Mesenteric fat pad (tissue), 1 donor: ENCODE measurements around the gene C2orf49. TPM values are rescaled to one million over a fixed set of nuclear protein-coding genes. Genes with fewer than 3 reads are reported as not detected.
"Not testable (repeated sequence)": the region's sequence is repeated elsewhere in the genome, so short reads cannot be mapped to it uniquely, and the experiment has no call there.

Experiments used
- DNase-seq: peaks from one replicate; pipeline ENCODE4 v3.0.0-alpha.2; 2020; ENCODE audit warnings: low spot score
- total RNA-seq: library from RNA; stranded (reverse); fragmentation: NEBNext Ultra II Directional; extraction: Animal tissue kit (Norgen Biotek cat#: 25700); gene quantifications from one replicate; pipeline ENCODE4 v1.2.1, GENCODE V29; 2021
- donor health status: DM: yes; HTN: yes; CAD: no.

Gene C2orf49
- total RNA-seq, 1 donor from 2014 or later = 12.8 TPM

DNA sequence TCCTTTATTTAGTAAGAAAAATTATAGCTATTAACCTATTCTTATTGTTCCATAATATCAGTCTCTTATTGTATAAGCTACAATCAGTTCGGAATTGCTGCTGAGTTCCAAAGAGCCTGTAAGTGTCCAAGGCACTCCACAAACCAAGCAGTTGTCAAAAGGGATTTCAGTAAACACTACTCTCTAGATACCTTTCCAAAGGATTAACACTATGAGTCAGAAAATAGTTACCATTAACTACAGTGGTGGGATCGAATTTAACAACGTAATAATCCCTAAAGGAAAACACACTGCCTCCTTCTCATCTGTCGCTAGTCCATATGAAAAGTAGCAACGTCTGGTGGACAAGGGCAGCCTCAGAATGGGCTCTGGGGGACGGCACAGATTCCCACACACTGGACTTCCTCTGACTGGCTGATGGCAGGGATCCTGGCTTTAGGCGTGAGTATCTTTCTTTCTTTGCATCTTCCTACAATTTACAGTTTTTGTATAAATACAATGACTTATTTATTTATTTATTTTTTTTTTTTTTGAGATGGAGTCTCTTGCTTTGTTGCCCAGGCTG is 16.6 kb upstream of the C2orf49 start:
- no peak for DNase-seq

- no peak for DNase-seq
Observed at GRCh38 chr2:105321875-105322646, 15.3 kb upstream of the C2orf49 start.

- no peak for DNase-seq
Observed at GRCh38 chr2:105323111-105323510, 14.2 kb upstream of the C2orf49 start.

DNA sequence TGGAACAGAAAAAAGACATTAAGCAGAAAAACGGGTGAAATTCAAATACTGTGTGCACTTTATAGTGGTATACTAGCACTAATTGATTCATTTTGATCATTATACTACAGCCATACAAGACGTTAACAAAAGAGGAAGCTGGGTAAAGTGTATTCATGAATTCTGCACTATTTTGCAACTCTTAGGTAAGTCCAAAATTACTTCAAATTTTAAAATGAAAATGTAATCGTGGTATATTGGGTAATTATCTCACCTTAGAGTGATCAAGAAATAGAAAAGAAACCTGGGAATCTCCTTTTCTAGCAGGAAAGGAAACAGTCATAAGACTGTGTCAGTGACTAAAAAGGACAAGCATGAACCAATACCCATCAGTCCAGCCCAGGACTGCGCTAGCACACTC is 13.2 kb upstream of the C2orf49 start:
- no peak for DNase-seq

DNA sequence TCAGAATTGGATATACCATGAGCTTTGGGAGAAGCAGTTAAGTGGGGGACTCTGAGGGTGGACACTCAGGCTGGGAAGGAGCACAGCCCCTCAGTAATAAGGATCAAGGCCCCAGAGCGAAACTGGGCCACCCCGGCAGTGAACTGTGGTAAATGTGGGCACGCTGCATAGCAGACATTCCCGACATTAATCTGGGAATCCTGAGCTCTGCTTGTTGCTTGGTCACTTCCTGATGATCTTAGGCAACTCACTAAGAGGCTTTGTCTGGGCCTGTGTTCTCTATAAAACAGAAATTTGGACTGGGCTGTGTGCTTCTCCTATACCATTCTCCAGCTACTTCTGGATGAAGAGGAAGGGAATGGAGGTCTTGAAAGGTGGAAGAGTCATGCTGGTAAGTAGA is 12.6 kb upstream of the C2orf49 start:
- DNase-seq = no peak

DNA sequence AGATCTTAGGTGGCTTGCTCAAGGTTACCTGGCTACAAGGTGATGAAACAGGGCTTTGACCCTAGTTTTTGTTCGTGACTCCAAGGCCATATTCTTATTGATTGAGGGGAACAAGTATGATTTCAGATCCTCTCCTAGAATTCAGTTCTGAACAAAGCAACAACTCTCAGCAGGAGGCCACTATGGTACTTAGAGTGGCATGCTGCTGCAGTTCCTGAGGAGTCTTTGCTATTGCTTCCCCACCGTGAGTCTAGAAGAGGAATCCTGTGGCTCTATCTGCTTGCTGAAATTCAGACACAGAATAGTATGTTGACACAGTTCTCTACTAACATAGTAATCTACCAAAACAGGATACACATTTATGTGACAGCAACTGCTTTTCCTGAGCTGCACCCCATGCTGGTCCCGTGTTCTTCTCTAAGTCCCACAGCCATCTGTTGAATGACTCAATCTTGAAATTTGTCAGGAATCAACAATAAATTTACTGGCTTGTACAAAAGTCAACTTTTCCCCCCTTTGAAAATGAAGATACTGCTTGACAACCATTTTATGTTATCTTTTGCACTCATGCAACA is 11.9 kb upstream of the C2orf49 start:
- DNase-seq = no peak

- DNase-seq = not testable (repeated sequence)
Observed at GRCh38 chr2:105327271-105327670, 10.1 kb upstream of the C2orf49 start.

GRCh38 chr2:105327690-105328089 is 9.7 kb upstream of the C2orf49 start:
- no peak for DNase-seq

DNA sequence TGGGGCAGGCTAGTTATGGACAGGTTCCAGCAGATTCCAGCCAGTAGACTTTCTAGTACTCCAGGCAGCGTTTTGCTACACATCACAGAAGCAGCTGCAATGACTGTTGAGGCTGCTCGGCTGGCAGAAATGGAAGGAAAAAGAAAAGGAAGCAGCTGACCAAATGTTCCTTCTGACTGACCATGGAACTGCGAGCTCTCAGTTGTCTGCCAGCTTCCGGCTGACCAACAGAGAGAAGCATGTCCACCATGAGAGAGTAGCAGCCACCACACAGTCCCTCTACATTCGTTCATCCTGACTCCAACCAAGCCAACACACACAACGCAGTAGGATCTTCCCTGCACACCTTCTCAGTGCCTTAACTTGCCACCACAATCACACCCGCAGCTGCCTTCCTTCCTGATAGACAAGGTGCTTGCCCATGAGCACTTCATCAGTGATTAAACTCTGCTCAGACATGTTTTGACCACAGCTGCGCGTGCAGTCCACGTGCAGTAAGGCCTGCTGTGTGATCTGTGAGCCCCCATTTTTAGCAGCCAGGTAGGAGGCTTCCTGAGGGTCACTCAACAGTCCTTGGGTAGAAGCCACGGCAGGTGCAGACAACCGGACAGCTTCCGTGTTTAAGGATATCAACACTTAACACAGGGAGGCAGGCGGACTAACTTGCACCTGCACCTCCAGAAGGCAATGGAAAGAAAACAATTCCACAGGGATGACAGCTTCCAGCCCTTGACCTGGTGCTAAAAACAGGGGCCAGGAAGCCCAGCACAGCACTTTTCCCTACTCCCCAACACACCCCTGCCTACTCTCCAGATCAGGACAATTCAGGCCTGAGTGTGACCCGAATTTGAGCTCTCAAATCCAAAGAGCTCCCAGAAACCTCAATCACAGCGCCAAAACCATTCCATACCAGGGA is 8.8 kb upstream of the C2orf49 start:
- DNase-seq = no peak

DNA sequence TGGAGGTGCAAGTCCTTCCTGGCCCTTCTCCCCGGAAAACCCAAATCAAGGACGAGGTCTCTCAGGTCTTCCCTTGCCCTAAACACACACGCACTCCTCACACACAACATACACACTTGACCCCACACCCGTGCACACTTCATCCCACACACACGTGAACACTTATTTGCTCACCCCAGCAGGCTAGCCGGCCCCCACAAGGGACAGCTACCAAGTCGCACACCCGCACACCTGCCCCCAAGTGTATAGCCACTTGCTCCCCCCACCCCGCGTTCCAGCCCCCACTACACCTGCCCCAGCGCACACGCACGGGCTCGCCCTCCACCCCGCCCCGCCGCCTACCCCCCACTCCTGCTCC is 8.2 kb upstream of the C2orf49 start:
- DNase-seq = no peak

GRCh38 chr2:105329561-105330495 is 7.5 kb upstream of the C2orf49 start, which contains the start of gene TGFBRAP1:
Gene TGFBRAP1, minus strand, starts transcription at chr2:105329735. Its CDS starts 21,434 bp downstream, at chr2:105308301.
- no peak for DNase-seq

DNA sequence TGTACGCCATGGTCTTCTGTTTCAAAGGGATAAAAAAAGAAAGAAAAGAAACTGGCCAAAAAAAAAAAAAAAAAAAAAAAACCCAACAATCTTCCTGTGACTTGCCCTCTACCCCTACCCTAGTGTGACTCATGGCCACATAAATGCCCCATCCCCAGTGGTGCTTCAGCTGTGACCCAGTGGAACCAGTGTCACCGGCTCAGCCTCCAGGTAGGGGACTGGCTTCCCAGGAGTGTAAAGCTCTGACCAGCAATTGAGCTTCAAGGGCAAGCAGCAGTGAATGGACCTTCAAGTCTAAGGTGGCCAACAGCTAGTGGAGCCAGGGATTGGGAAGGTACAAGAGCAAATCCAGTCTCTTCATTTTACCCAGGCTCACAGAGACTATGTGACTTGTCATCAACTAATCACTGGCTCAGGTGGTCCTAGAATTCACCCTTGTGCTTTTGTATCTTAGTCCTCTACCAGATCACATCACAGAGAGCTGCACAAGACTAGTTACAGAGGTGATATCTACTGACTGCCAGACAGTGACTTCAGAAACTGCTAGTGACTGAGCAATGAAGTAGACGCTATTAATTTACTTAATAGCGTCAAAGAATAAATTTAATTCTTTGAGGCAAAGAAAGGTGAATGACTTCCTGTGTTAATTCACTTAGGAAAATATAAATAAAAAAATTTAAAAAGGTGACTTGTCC is 6.5 kb upstream of the C2orf49 start:
- no peak for DNase-seq

- DNase-seq = no peak
Observed at GRCh38 chr2:105334211-105334610, 3.1 kb upstream of the C2orf49 start.

DNA sequence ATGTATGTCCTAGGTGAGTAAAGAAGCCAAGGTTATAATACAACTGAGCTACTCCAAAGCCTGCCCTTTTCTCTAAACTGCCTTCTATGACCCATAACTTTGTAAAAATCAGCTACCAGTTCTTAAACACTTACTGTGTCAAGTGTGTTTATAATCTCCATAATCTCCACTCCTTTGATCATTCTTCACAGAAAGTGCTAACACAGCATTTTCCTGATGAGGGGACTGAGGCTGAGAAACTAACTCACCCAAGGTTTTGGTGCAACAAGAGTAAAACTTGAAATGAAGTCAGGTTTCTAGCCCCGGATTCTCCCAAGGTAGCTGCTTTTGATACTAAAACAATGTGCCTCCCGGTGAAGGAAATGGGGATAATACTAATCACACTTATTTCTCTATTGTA is 1.9 kb upstream of the C2orf49 start:
- no peak for DNase-seq

DNA sequence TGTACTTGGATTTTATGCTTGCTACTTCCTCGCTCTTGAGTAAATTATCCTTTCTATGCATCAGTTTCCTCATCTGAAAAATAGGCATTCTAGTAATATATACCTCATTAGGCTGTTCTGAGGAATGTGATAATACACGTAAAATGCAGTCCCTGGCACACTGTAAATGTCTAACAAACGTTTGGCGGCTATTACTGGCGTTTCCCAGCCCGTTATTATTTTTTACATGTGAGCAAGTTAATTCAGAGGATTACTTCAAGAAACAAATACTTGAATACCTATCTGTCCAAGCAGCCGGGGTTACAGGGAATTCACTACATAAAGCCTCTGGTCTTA is 586 bp upstream of the C2orf49 start:
- DNase-seq = no peak

DNA sequence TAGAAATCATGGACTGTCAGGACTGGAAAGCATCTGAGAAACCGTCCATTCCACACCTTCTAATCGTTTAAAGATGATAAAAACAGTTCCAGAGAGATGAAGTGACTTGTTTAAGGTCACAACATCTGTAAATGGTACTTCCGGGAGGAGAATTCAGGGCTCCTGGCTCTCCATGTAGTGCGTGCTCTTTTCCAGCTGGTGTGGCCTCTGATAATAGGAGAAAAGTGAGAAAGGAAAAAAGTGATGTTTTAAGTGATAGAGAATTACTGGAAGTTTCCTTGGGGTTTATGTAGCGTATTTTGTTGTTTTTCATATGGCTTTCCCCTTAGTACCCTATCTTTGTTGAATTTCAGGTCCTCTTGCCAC is 663 bp downstream of the C2orf49 start:
- no peak for DNase-seq

- no peak for DNase-seq
Observed at GRCh38 chr2:105339414-105339813, 2.1 kb downstream of the C2orf49 start.

DNA sequence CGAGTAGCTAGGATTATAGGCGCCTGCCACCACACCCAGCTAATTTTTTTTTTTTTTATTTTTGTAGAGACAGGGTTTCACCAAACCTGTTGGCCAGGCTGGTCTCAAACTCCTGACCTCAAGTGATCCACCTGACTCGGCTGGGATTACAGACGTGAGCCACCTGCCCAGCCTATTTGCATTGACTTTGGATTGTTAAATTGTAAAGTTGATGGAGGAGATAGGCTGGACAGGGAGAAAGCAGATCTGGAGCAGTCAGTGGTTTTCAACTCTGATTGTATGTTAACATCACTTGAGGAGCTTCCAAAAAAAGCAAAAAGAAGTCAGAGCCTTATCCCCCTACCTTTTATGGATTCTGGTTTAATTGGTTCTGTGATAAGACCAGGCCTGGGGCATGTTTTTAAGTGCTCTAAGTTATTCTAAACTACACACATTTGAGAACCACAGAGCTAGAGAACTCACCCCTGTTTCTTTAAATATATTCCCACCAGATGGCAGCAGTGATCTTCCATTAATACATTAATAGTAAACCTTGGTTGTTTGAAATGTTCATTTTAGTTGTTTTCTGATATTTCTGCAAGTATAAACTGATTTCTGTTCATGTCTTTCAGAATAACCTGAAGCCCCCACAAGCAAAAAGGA is 7.5 kb downstream of the C2orf49 start:
- no peak for DNase-seq

GRCh38 chr2:105357122-105357521 is 19.8 kb downstream of the C2orf49 start:
- no peak for DNase-seq

GRCh38 chr2:105358593-105358992 is 21.3 kb downstream of the C2orf49 start:
- no peak for DNase-seq
